Keratinocyte (primary cell): ENCODE results near the gene MXI1. TPM values are rescaled to one million over a fixed set of nuclear protein-coding genes. Genes with fewer than 3 reads are reported as not detected.

ENCODE experiments used
- DNase-seq: peaks from one replicate; pipeline ENCODE4 v3.0.0-alpha.2; 2011; ENCODE audit warnings: low read depth, missing footprints, low spot score
- FAIRE-seq: peaks from 2 replicates; lab custom pipeline; 2011; peaks lifted over from hg19 to GRCh38; lab: Jason Lieb, UNC
- H2AFZ ChIP-seq: 2 replicates; pipeline ENCODE4 v1.6.0; 2012; ENCODE audit warnings: low read length, control low read depth, inconsistent platforms; ENCODE audit not compliant: control insufficient read depth
- H3K27ac ChIP-seq: 2 replicates; pipeline ENCODE4 v1.5.1; 2011; ENCODE audit warnings: low read length; ENCODE audit not compliant: control insufficient read depth, insufficient read depth
- H3K27me3 ChIP-seq: 3 replicates; pipeline ENCODE4 v1.6.0; 2011; ENCODE audit warnings: low read length; ENCODE audit not compliant: control insufficient read depth, insufficient read depth; ENCODE audit errors: extremely low read depth
- H3K36me3 ChIP-seq, 2 experiments: 2 replicates in 1 of 2; 3 replicates in 1 of 2; pipeline ENCODE4 v1.5.1; 2011; ENCODE audit warnings: low read length in 2 of 2, mild to moderate bottlenecking in 1 of 2; ENCODE audit not compliant: control insufficient read depth in 2 of 2, insufficient read depth in 2 of 2; ENCODE audit errors: extremely low read depth in 1 of 2
- H3K4me1 ChIP-seq: 3 replicates; pipeline ENCODE4 v1.5.1; 2011; ENCODE audit warnings: low read length; ENCODE audit not compliant: control insufficient read depth, insufficient read depth; ENCODE audit errors: extremely low read depth
- H3K4me2 ChIP-seq: 3 replicates; pipeline ENCODE4 v1.6.0; 2011; ENCODE audit warnings: low read depth, low read length; ENCODE audit not compliant: control insufficient read depth, insufficient read depth; ENCODE audit errors: extremely low read depth
- H3K4me3 ChIP-seq, 3 experiments: fragments of 200-600 bp in 1 of 3; sonication (generic) in 1 of 3; 2 replicates in 2 of 3; 3 replicates in 1 of 3; pipeline ENCODE4 v1.5.1; 2011 to 2016; ENCODE audit warnings: low read length in 3 of 3, mild to moderate bottlenecking in 3 of 3, control low read depth in 2 of 3, inconsistent platforms in 1 of 3, low read depth in 1 of 3, mixed read lengths in 1 of 3, mixed run types in 1 of 3, moderate library complexity in 1 of 3; ENCODE audit not compliant: control insufficient read depth in 2 of 3, insufficient read depth in 2 of 3; ENCODE audit errors: extremely low read depth in 1 of 3
- H3K79me2 ChIP-seq: 2 replicates; pipeline ENCODE4 v1.6.0; 2012; ENCODE audit warnings: low read length; ENCODE audit not compliant: control insufficient read depth, insufficient read depth
- H3K9ac ChIP-seq: 3 replicates; pipeline ENCODE4 v1.6.0; 2011; ENCODE audit warnings: low read length; ENCODE audit not compliant: control insufficient read depth, insufficient read depth; ENCODE audit errors: extremely low read depth
- H3K9me1 ChIP-seq: 3 replicates; pipeline ENCODE4 v1.6.0; 2011; ENCODE audit warnings: low read length; ENCODE audit not compliant: control insufficient read depth, insufficient read depth; ENCODE audit errors: extremely low read depth
- H3K9me3 ChIP-seq: 2 replicates; pipeline ENCODE4 v1.5.1; 2012; ENCODE audit warnings: low read depth, low read length; ENCODE audit not compliant: control insufficient read depth
- H4K20me1 ChIP-seq: 3 replicates; pipeline ENCODE4 v1.6.0; 2011; ENCODE audit warnings: low read length; ENCODE audit not compliant: control insufficient read depth, insufficient read depth; ENCODE audit errors: extremely low read depth
- CTCF ChIP-seq, 3 experiments: IDR thresholded peaks in 1 of 3; conservative IDR thresholded peaks in 1 of 3; optimal IDR thresholded peaks in 1 of 3; 2 replicates in 2 of 3; 3 replicates in 1 of 3; pipeline versions ENCODE3 to v1.5.1; 2011; ENCODE audit warnings: low read length in 3 of 3, mild to moderate bottlenecking in 3 of 3, moderate library complexity in 2 of 3, control low read depth in 1 of 3, inconsistent platforms in 1 of 3; ENCODE audit not compliant: insufficient read depth in 2 of 3; ENCODE audit errors: extremely low read depth in 1 of 3
- EZH2 ChIP-seq: IDR thresholded peaks from one replicate; pipeline ENCODE4 v1.6.1; 2012; ENCODE audit warnings: inconsistent platforms, mild to moderate bottlenecking, low read length, moderate library complexity
- dilution Hi-C: fragments of 300-500 bp; cut with MboI; formaldehyde crosslinking; loops from one replicate; pipeline ENCODE4 v1.7.0; 2020; ENCODE audit warnings: low sequenced_read_pairs; ENCODE audit not compliant: extremely low pct_ligation_motif_present
- polyA plus RNA-seq, 5 experiments: library from polyadenylated mRNA; depleted of rRNA in 3 of 5; stranded (reverse) in 3 of 5; stranded (forward) in 1 of 5; unstranded in 1 of 5; fragments of >200 nt; gene quantifications; 1 replicate in 1 of 5; 2 replicates in 3 of 5; 3 replicates in 1 of 5; pipeline versions ENCODE4 v1.2.1 to v1.2.3, GENCODE V29; 2011 to 2012; ENCODE audit warnings: missing spikeins in 2 of 5, low read depth in 1 of 5, low replicate concordance in 1 of 5

MXI1 gene
- polyA plus RNA-seq, 1 donor (not counting 4 experiments of a cell fraction or from before 2014, with no cell fraction given): 17.8 TPM

DNA sequence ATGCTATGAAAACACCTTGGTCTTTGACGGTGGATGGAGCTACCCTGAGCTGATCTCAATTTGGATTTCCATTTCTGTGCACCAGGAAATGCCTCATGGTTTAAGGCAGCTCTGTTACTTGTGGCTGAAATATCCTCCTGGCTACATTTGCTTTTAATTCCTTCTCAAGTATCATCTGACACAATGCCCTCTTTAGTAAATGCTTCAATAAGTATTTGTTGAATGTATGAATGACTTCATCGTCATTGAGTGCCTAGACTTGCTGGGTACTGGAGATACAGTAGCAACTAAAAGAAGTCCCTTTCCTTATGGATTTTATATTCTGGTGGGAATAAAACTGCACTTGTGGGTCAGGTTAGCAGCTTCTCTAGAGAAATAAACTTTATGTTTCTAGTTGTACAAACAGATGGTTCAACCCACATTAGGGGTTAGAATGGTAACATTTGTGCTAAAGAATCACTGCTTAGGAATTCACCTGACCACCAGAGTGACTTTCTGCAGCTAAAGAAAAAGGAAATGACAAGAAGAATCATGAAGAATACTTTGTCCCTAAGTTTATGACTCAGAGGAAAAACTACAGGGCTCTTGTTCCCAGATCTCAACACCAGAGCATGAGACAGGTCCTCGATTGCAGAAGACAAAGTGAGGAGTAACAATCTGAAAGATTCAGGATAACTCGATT is 119.1 kb downstream of the MXI1 start:
- peak overlapping the region in 2 of 3 experiments; percentile 3 to 10 for H3K4me3 ChIP-seq
- no peaks in the 10 kb centered on the region for H3K36me3 ChIP-seq
- TF ChIP-seq CTCF (optimal IDR thresholded peaks at IDR 0.05 in 1 of 3, IDR thresholded peaks at IDR 0.05 in 1 of 3, conservative IDR thresholded peaks at IDR 0.05 in 1 of 3; ENCODE audit: extremely low read depth in 1 of 3, insufficient read depth in 2 of 3, low read length in 3 of 3): no peak
- no peak for TF ChIP-seq EZH2
- no peak for DNase-seq
- no peaks in the 10 kb centered on the region for H3K79me2 ChIP-seq
- peak overlapping the region; percentile 13 for H3K27ac ChIP-seq
- H3K4me2 ChIP-seq: peak overlapping the region; percentile 42
- peaks cover 7% of the 10 kb centered on the region for H3K9me3 ChIP-seq
- no peaks in the 10 kb centered on the region for H3K27me3 ChIP-seq
- peak; percentile 83 for FAIRE-seq
- H3K9me1 ChIP-seq: no peaks in the 10 kb centered on the region
- H3K9ac ChIP-seq: no peak overlapping the region
- dilution Hi-C loops: no loop called here
- H2AFZ ChIP-seq: no peak overlapping the region
- peaks cover 38% of the 10 kb centered on the region for H3K4me1 ChIP-seq
- no peaks in the 10 kb centered on the region for H4K20me1 ChIP-seq

- no peak overlapping the region for H3K27ac ChIP-seq
- peak overlapping the region; percentile 42 for H3K4me2 ChIP-seq
- H3K36me3 ChIP-seq: no peaks in the 10 kb centered on the region
- H4K20me1 ChIP-seq: no peaks in the 10 kb centered on the region
- H3K27me3 ChIP-seq: no peaks in the 10 kb centered on the region
- dilution Hi-C loops: no loop called here
- H3K4me1 ChIP-seq: peaks cover 38% of the 10 kb centered on the region
- H3K9ac ChIP-seq: no peak overlapping the region
- no peaks in the 10 kb centered on the region for H3K79me2 ChIP-seq
- FAIRE-seq (no peak), DNase-seq (no peak)
- TF ChIP-seq EZH2 (no peak), CTCF (optimal IDR thresholded peaks at IDR 0.05 in 1 of 3, IDR thresholded peaks at IDR 0.05 in 1 of 3, conservative IDR thresholded peaks at IDR 0.05 in 1 of 3; ENCODE audit: extremely low read depth in 1 of 3, insufficient read depth in 2 of 3, low read length in 3 of 3) (no peak)
- no peak overlapping the region for H3K4me3 ChIP-seq
- peaks cover 7% of the 10 kb centered on the region for H3K9me3 ChIP-seq
- no peak overlapping the region for H2AFZ ChIP-seq
- no peaks in the 10 kb centered on the region for H3K9me1 ChIP-seq
Measured at GRCh38 chr10:110327262-110327914, 120.0 kb downstream of the MXI1 start.
